OCI-LY7 (cell line): Measurements from ENCODE around the gene FKBP4. TPM values are rescaled to one million over a fixed set of nuclear protein-coding genes. Genes with fewer than 3 reads are reported as not detected.

Experiments used
- BruUV-seq: library from RNA; stranded (reverse); fragments of 400-500 nt; replicated peaks from 2 replicates; lab custom pipeline; 2021; lab: Mats Ljungman, UMichigan
- CTCF ChIA-PET: fragments of 300-600 bp; sonication (Branson Sonifier 250); formaldehyde crosslinking; loops from one replicate; lab custom pipeline; 2022; ENCODE audit warnings: antibody characterized with exemption; ENCODE audit not compliant: unreplicated experiment; lab: Charles Lee
- POLR2A ChIA-PET: fragments of 300-600 bp; sonication (Branson Sonifier 250); formaldehyde crosslinking; loops from one replicate; lab custom pipeline; 2022; ENCODE audit warnings: antibody characterized with exemption; lab: Charles Lee
- DNase-seq: peaks from one replicate; pipeline ENCODE4 v3.0.0-alpha.2; 2015; ENCODE audit warnings: low spot score
- H2AFZ ChIP-seq: fragments of 200-600 bp; sonication (generic), shearing (Covaris generic); 2 replicates; pipeline ENCODE4 v1.6.1; 2014; ENCODE audit warnings: mild to moderate bottlenecking, antibody characterized with exemption, low read length, moderate library complexity
- H3K27ac ChIP-seq: fragments of 200-600 bp; sonication (generic); 2 replicates; pipeline ENCODE4 v1.5.1; 2014; ENCODE audit warnings: mixed run types, low read depth, mild to moderate bottlenecking, moderate library complexity, low read length, inconsistent platforms; ENCODE audit not compliant: poor library complexity, severe bottlenecking
- H3K36me3 ChIP-seq: fragments of 200-600 bp; sonication (generic); 2 replicates; pipeline ENCODE4 v1.6.1; 2014; ENCODE audit warnings: mild to moderate bottlenecking, antibody characterized with exemption, low read length, moderate library complexity, mixed read lengths; ENCODE audit not compliant: insufficient read depth
- H3K4me1 ChIP-seq: fragments of 200-600 bp; sonication (generic); 2 replicates; pipeline ENCODE4 v1.5.1; 2014; ENCODE audit warnings: mild to moderate bottlenecking, low read length; ENCODE audit not compliant: insufficient read depth, poor library complexity, severe bottlenecking
- H3K4me2 ChIP-seq: fragments of 200-600 bp; sonication (generic); 2 replicates; pipeline ENCODE4 v1.6.1; 2014; ENCODE audit warnings: mild to moderate bottlenecking, low read length
- H3K4me3 ChIP-seq: fragments of 200-600 bp; sonication (generic); 2 replicates; pipeline ENCODE4 v1.5.1; 2014; ENCODE audit warnings: mild to moderate bottlenecking, low read depth, low read length; ENCODE audit not compliant: poor library complexity, severe bottlenecking
- H3K79me2 ChIP-seq: fragments of 200-600 bp; sonication (generic); 2 replicates; pipeline ENCODE4 v1.6.1; 2016; ENCODE audit warnings: low read depth, mild to moderate bottlenecking, low read length, moderate library complexity, mixed read lengths; ENCODE audit not compliant: insufficient read depth
- H3K9me2 ChIP-seq: fragments of 200-600 bp; sonication (generic); 2 replicates; pipeline ENCODE4 v1.6.1; 2016; ENCODE audit warnings: mild to moderate bottlenecking, low read length, mixed read lengths; ENCODE audit not compliant: insufficient read depth
- H3K9me3 ChIP-seq: fragments of 200-600 bp; sonication (generic); 2 replicates; pipeline ENCODE4 v1.6.1; 2014; ENCODE audit warnings: mild to moderate bottlenecking, mixed run types, low read length, mixed read lengths
- H4K20me1 ChIP-seq: fragments of 200-600 bp; sonication (generic); 2 replicates; pipeline ENCODE4 v1.6.1; 2014; ENCODE audit warnings: mild to moderate bottlenecking, antibody characterized with exemption, low read length, moderate library complexity, mixed read lengths; ENCODE audit not compliant: insufficient read depth
- EZH2phosphoT487 ChIP-seq: fragments of 200-600 bp; sonication (generic); IDR thresholded peaks from 2 replicates; pipeline ENCODE4 v1.6.1; 2018; ENCODE audit warnings: low read depth, borderline replicate concordance, mild to moderate bottlenecking, mixed run types, antibody characterized with exemption, low read length, moderate library complexity, mixed read lengths
- intact Hi-C: fragments of 100-400 bp; cut with micrococcal nuclease; formaldehyde crosslinking; loops from one replicate; pipeline ENCODE4 v1.10.0; 2022; ENCODE audit not compliant: unreplicated experiment
- total RNA-seq, 2 experiments: library from RNA; depleted of rRNA in 1 of 2; stranded (reverse); fragments of >200 nt in 1 of 2; shearing (Covaris generic) in 1 of 2; gene quantifications; 2 replicates each; pipeline ENCODE4 v1.2.3, GENCODE V29; 2014 to 2022
- TF ChIP-seq, protein P1 (sequence below): fragments of 200-600 bp; sonication (generic); conservative IDR thresholded peaks from 2 replicates; pipeline ENCODE4 v1.5.1; 2014; ENCODE audit warnings: mild to moderate bottlenecking, antibody characterized with exemption, low read length, moderate library complexity, mixed read lengths

FKBP4 gene
- total RNA-seq, 2 experiments from 2014 or later: 86.7 to 131 TPM

GRCh38 chr12:2819810-2820209, 25.0 kb downstream of the FKBP4 start:
- no peak overlapping the region for H3K4me3 ChIP-seq
- no peaks in the 10 kb centered on the region for H3K9me3 ChIP-seq
- H4K20me1 ChIP-seq: no peaks in the 10 kb centered on the region
- H2AFZ ChIP-seq: no peak overlapping the region
- H3K36me3 ChIP-seq: peaks cover 88% of the 10 kb centered on the region
- ChIA-PET CTCF (no interaction called here), POLR2A (no interaction called here)
- no peaks in the 10 kb centered on the region for H3K9me2 ChIP-seq
- H3K4me2 ChIP-seq: no peak overlapping the region
- DNase-seq: no peak
- intact Hi-C loops: no loop called here
- no peaks in the 10 kb centered on the region for H3K4me1 ChIP-seq
- H3K79me2 ChIP-seq: peaks cover 8% of the 10 kb centered on the region; the same call in 1 of the 2 replicates
- no TSS peak for BruUV-seq
- H3K27ac ChIP-seq: no peak overlapping the region
- TF ChIP-seq, protein P1, sequence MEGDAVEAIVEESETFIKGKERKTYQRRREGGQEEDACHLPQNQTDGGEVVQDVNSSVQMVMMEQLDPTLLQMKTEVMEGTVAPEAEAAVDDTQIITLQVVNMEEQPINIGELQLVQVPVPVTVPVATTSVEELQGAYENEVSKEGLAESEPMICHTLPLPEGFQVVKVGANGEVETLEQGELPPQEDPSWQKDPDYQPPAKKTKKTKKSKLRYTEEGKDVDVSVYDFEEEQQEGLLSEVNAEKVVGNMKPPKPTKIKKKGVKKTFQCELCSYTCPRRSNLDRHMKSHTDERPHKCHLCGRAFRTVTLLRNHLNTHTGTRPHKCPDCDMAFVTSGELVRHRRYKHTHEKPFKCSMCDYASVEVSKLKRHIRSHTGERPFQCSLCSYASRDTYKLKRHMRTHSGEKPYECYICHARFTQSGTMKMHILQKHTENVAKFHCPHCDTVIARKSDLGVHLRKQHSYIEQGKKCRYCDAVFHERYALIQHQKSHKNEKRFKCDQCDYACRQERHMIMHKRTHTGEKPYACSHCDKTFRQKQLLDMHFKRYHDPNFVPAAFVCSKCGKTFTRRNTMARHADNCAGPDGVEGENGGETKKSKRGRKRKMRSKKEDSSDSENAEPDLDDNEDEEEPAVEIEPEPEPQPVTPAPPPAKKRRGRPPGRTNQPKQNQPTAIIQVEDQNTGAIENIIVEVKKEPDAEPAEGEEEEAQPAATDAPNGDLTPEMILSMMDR: no peak
- no peak for TF ChIP-seq EZH2phosphoT487

DNA sequence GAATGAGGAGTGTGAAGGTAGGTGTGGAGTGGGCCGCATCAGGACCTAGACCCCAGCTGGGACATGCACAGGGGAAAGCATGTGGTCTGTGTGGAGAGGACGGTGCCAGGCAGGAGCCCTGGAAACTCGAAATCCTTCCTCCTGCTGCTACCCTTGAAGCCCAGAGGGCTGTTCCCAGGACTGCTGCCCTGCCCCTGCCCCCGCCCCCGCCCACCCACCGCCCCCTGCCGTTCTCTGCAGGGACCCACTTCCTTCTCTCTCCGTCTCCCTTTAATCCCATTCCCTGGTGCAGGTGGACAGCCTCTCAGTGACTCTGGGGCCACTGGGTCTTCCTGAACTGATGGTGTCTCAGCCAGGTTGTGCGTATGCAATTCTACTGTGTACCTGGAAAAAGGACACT, 25.7 kb downstream of the FKBP4 start:
- H3K9me2 ChIP-seq: no peaks in the 10 kb centered on the region
- no peaks in the 10 kb centered on the region for H3K4me1 ChIP-seq
- intact Hi-C loops: no loop called here
- H3K79me2 ChIP-seq: peaks cover 2% of the 10 kb centered on the region; the same call in 1 of the 2 replicates
- H3K27ac ChIP-seq: no peak overlapping the region
- no peak overlapping the region for H3K4me3 ChIP-seq
- no TSS peak for BruUV-seq
- ChIA-PET POLR2A (no interaction called here), CTCF (no interaction called here)
- H3K9me3 ChIP-seq: no peaks in the 10 kb centered on the region
- H3K36me3 ChIP-seq: peaks cover 88% of the 10 kb centered on the region
- no peak for DNase-seq
- no peaks in the 10 kb centered on the region for H4K20me1 ChIP-seq
- no peak overlapping the region for H2AFZ ChIP-seq
- no peak overlapping the region for H3K4me2 ChIP-seq
- no peak for TF ChIP-seq EZH2phosphoT487
- TF ChIP-seq, protein P1: no peak

DNA sequence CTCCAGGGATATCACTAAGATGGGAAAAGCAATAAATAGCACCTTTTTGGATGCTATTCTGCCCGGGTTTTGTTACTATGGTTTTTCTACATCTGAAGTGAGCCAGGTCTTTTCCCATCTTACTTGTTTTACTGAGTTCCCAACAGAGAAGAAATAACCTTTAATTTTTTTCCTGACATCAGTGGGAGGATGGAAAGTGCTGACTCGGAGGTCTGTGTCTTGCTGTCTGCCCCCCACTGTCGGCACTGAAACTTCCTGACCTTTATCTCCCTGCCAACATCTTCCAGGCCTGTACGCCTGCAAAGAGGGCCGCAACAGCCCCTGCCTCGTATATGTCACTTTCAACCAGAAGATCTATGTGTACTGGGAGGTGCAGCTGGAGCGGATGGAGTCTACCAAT, 28.7 kb downstream of the FKBP4 start:
- intact Hi-C loops: no loop called here
- ChIA-PET POLR2A (no interaction called here), CTCF (no interaction called here)
- no peaks in the 10 kb centered on the region for H3K9me3 ChIP-seq
- no peak overlapping the region for H3K27ac ChIP-seq
- peaks cover 94% of the 10 kb centered on the region for H3K36me3 ChIP-seq
- H3K4me2 ChIP-seq: no peak overlapping the region
- no peaks in the 10 kb centered on the region for H3K4me1 ChIP-seq
- no peaks in the 10 kb centered on the region for H3K79me2 ChIP-seq
- H3K9me2 ChIP-seq: no peaks in the 10 kb centered on the region
- BruUV-seq: no TSS peak
- no peak overlapping the region for H3K4me3 ChIP-seq
- TF ChIP-seq EZH2phosphoT487: no peak
- TF ChIP-seq, protein P1: no peak
- DNase-seq: no peak
- H4K20me1 ChIP-seq: no peaks in the 10 kb centered on the region
- no peak overlapping the region for H2AFZ ChIP-seq
